ENCODE results near the gene MORC1.

Gene MORC1

GRCh38 chr3:109026821-109027220 lies 91.1 kb downstream of the MORC1 start:
- no peak for DNase-seq (ENCODE audit: low read depth in 3 of 3)

- DNase-seq (ENCODE audit: low read depth in 3 of 3), result no peak
Observed at GRCh38 chr3:109025896-109026295, 92.0 kb downstream of the MORC1 start.

GRCh38 chr3:109023656-109024254 lies 94.2 kb downstream of the MORC1 start:
- DNase-seq (ENCODE audit: low read depth in 3 of 3), result no peak

- DNase-seq (ENCODE audit: low read depth in 3 of 3), result no peak
Observed at GRCh38 chr3:109023167-109023566, 94.8 kb downstream of the MORC1 start.

GRCh38 chr3:109021556-109021955 lies 96.4 kb downstream of the MORC1 start:
- DNase-seq (ENCODE audit: low read depth in 3 of 3), result no peak

- DNase-seq (ENCODE audit: low read depth in 3 of 3), result no peak
Observed at GRCh38 chr3:109018828-109019227, 99.1 kb downstream of the MORC1 start.

GRCh38 chr3:109005443-109005842 lies 112.5 kb downstream of the MORC1 start:
- DNase-seq (ENCODE audit: low read depth in 3 of 3), result no peak

GRCh38 chr3:108998436-108998835 lies 119.5 kb downstream of the MORC1 start:
- DNase-seq (ENCODE audit: low read depth in 3 of 3), result no peak

GRCh38 chr3:108985844-108986243 lies 132.1 kb downstream of the MORC1 start:
- no peak for DNase-seq (ENCODE audit: low read depth in 3 of 3)

GRCh38 chr3:108983051-108983450 lies 134.9 kb downstream of the MORC1 start:
- no peak for DNase-seq (ENCODE audit: low read depth in 3 of 3)

GRCh38 chr3:108976058-108976457 lies 141.9 kb downstream of the MORC1 start:
- DNase-seq (ENCODE audit: low read depth in 3 of 3), result no peak

- DNase-seq (ENCODE audit: low read depth in 3 of 3), result no peak
Observed at GRCh38 chr3:108973019-108973418, 144.9 kb downstream of the MORC1 start.

- DNase-seq (ENCODE audit: low read depth in 3 of 3), result no peak
Observed at GRCh38 chr3:108972482-108972881, 145.5 kb downstream of the MORC1 start.

GRCh38 chr3:108970561-108970960 lies 147.4 kb downstream of the MORC1 start:
- DNase-seq (ENCODE audit: low read depth in 3 of 3), result no peak

GRCh38 chr3:108966773-108967172 lies 151.2 kb downstream of the MORC1 start:
- no peak for DNase-seq (ENCODE audit: low read depth in 3 of 3)

- DNase-seq (ENCODE audit: low read depth in 3 of 3), result no peak
Observed at GRCh38 chr3:108959017-108959416, 158.9 kb downstream of the MORC1 start.

GRCh38 chr3:108953700-108954099 lies 164.2 kb downstream of the MORC1 start, which contains the start of gene GUCA1C:
Gene GUCA1C (minus strand): TSS chr3:108953879. CDS start chr3:108953762, 117 bp downstream.
- DNase-seq (ENCODE audit: low read depth in 3 of 3), result no peak

GRCh38 chr3:108953210-108953609 lies 164.7 kb downstream of the MORC1 start:
- DNase-seq (ENCODE audit: low read depth in 3 of 3), result no peak

GRCh38 chr3:108951820-108952501 lies 166.0 kb downstream of the MORC1 start:
- DNase-seq (ENCODE audit: low read depth in 3 of 3), result no peak

GRCh38 chr3:108947855-108948254 lies 170.1 kb downstream of the MORC1 start:
- no peak for DNase-seq (ENCODE audit: low read depth in 3 of 3)

GRCh38 chr3:108946292-108947285 lies 171.3 kb downstream of the MORC1 start:
- no peak for DNase-seq (ENCODE audit: low read depth in 3 of 3)

- DNase-seq (ENCODE audit: low read depth in 3 of 3), result no peak
Observed at GRCh38 chr3:108940568-108941263, 177.2 kb downstream of the MORC1 start.
